Measurements from ENCODE around the gene ABCB7. TPM values are rescaled to one million over a fixed set of nuclear protein-coding genes. Genes with fewer than 3 reads are reported as not detected.
"Not testable (repeated sequence)": the region's sequence is repeated elsewhere in the genome, so short reads cannot be mapped to it uniquely, and the experiment has no call there.

ABCB7 gene
- total RNA-seq, 1 experiment from 2014 or later, result 28.1 TPM

GRCh38 chrX:75107863-75108509 is 48.1 kb downstream of the ABCB7 start:
- DNase-seq (ENCODE audit: low spot score), result no peak
- in situ Hi-C loops (cut with HindIII; ENCODE audit: low sequenced_read_pairs), result no loop called here

DNA sequence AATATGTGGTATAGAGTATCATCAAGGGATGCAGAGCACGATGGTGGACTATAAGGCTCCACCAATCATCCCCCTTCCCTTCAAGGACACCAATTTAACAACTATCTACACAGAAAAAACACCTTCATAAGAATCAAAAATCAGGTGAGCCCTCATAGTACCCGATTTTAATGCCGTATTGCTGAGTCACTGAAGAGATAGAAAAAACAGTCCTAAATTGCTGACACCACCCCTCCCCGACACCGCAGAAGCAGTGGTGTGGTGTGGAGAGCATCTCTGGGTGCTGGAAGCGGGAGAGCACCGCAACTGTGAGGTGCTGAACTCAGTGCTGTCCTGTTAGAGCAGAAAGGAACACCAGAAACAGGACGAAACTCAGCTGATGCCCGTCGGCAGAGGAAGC is 49.3 kb downstream of the ABCB7 start:
- in situ Hi-C loops (cut with HindIII; ENCODE audit: low sequenced_read_pairs), result no loop called here
- no peak for DNase-seq (ENCODE audit: low spot score)

DNA sequence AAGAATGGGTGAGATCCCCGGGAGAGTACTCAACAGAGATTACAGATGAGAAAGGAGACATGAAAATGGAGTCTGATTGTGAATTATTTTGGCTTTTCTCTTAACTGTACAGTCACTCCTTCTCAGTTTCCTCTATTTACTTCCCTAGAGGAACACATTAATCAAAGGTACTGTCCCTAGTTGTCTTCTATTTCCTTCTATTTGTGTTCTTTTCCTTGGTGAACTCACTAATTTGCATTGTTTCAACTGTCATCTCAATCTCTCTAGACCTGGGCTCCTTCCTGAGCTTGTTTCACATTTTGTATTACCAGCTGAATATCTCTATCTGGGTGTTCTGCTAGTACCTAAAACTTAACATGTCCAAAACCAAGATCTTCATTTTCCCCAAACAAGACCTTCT is 59.8 kb downstream of the ABCB7 start:
- no peak for DNase-seq (ENCODE audit: low spot score)
- in situ Hi-C loops (cut with HindIII; ENCODE audit: low sequenced_read_pairs), result no loop called here

- in situ Hi-C loops (cut with HindIII; ENCODE audit: low sequenced_read_pairs), result no loop called here
- DNase-seq (ENCODE audit: low spot score), result no peak
Observed at GRCh38 chrX:75086731-75087195, 69.3 kb downstream of the ABCB7 start.

GRCh38 chrX:75084757-75085156 is 71.3 kb downstream of the ABCB7 start:
- in situ Hi-C loops (cut with HindIII; ENCODE audit: low sequenced_read_pairs), result no loop called here

GRCh38 chrX:75076429-75076828 is 79.7 kb downstream of the ABCB7 start:
- DNase-seq (ENCODE audit: low spot score), result no peak
- in situ Hi-C loops (cut with HindIII; ENCODE audit: low sequenced_read_pairs), result no loop called here

More at GRCh38 chrX:75084757-75085156, 71.3 kb downstream of the ABCB7 start:
- no peak for DNase-seq (ENCODE audit: low spot score)

DNA sequence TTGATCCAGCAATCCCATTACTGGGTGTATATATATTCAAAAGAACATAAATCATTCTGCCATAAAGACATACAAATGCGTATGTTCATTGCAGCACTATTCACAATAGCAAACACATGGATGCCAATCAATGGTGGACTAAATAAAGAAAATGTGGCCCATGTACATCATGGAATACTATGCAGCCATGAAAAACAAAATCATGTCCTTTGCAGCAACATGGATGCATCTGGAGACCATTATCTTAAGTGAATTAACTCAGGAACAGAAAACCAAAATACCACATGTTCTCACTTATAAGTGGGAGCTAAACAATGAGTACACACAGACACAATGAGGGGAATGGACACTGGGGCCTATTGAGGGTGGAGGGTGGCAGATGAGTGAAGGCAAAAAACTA is 81.6 kb downstream of the ABCB7 start:
- in situ Hi-C loops (cut with HindIII; ENCODE audit: low sequenced_read_pairs), result no loop called here
- DNase-seq (ENCODE audit: low spot score), result no peak

GRCh38 chrX:75071334-75071733 is 84.7 kb downstream of the ABCB7 start:
- in situ Hi-C loops (cut with HindIII; ENCODE audit: low sequenced_read_pairs), result no loop called here
- DNase-seq (ENCODE audit: low spot score), result no peak

GRCh38 chrX:75067931-75068330 is 88.2 kb downstream of the ABCB7 start:
- in situ Hi-C loops (cut with HindIII; ENCODE audit: low sequenced_read_pairs), result no loop called here
- DNase-seq (ENCODE audit: low spot score), result no peak

DNA sequence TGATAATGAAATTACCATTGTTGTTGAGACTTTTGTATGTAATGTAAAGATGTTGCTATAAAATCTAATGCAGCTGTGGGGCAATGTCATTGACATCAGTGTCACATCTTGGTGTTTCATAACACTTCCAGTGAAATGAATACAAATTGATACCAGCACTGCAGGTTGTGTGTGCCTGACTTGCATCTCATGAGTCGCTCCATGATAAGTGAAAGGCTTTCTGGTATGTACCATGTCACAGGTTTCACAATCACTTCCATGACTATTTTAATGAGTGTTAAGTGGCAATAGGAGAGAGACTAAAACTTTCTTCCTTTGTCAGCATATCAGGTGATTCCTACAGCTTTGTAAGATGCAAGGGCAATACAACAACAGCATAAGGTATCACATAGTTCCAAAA is 94.4 kb downstream of the ABCB7 start:
- in situ Hi-C loops (cut with HindIII; ENCODE audit: low sequenced_read_pairs), result no loop called here
- DNase-seq (ENCODE audit: low spot score), result no peak

DNA sequence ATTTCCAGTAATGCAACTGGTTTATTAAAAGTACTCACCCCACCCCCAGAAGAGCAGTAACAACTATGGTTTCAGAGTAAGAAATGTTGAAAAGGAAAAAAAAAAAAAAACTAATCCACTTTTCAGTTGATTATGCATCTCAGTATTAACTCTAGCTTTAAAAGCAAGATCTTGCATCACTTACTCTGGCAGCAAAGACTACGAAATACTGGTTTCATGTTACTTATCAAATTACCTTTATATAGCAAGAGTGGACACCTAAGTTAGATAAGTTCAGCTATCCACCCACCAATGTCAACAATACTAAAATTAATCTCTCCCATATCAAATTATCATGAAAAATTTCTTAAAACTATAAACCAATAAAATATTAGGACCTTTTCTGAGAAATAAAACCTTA is 105.0 kb downstream of the ABCB7 start:
- in situ Hi-C loops (cut with HindIII; ENCODE audit: low sequenced_read_pairs), result no loop called here
- no peak for DNase-seq (ENCODE audit: low spot score)

DNA sequence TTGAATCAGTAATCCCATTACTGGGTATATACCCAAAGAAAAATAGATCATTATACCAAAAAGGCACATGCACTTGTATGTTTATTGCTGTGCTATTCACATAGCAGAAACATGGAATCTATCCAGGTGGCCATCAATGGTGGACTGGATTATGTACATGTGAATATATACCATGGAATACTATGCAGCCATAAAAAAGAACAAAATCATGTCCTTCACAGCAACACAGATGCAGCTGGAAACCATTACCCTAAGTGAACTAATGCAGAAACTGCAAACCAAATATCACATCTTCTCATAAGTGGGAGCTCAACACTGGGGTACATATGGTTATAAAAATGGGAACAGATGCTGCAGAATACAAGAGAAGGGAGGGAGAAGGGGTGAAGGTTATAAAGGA is 110.7 kb downstream of the ABCB7 start:
- DNase-seq (ENCODE audit: low spot score), result no peak
- in situ Hi-C loops (cut with HindIII; ENCODE audit: low sequenced_read_pairs), result no loop called here

DNA sequence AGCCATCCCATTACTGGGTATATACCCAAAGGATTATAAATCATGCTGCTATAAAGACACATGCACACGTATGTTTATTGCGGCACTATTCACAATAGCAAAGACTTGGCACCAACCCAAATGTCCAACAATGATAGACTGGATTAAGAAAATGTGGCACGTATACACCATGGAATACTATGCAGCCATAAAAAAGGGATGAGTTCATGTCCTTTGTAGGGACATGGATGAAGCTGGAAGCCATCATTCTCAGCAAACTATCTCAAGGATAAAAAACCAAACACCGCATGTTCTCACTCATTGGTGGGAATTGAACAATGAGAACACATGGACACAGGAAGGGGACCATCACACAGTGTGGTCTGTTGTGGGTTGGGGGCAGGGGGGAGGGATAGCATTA is 111.9 kb downstream of the ABCB7 start:
- in situ Hi-C loops (cut with HindIII; ENCODE audit: low sequenced_read_pairs); DNase-seq (ENCODE audit: low spot score): not testable (repeated sequence)

DNA sequence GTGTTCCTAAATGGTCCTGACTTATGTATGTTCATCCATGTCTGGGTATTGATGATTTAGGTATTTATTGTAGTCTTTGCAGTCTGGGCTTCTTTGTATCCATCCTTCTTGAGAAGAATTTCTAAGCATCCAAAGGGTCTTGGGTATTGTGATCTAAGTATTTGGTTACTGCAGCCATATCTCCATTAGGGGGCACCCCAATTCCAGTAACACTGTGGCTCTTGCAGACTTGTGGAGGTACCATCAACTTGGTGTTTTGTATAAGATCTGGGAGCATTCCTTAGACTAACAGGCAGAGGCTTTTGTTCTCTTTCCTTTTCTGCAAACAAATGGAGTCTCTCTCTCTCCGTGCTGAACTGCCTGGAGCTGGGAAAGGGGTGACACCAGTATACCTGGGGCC is 117.2 kb downstream of the ABCB7 start:
- peak; percentile 2 for DNase-seq (ENCODE audit: low spot score)
- in situ Hi-C loops (cut with HindIII; ENCODE audit: low sequenced_read_pairs), result no loop called here

Other genes starting within 250 kb of the ABCB7 start
- gene NEXMIF, start 230.8 kb downstream of the ABCB7 start, total RNA-seq (2014; rRNA removed; shearing (Covaris generic)), result not detected in 2 replicates
- 4.3 and 8.5 TPM in 2 replicates for gene UPRT, start 117.8 kb upstream of the ABCB7 start, total RNA-seq (2014; rRNA removed; shearing (Covaris generic))

Measured in G401 (cell line).